ENCODE data around the gene SLMAP. TPM values are rescaled to one million over a fixed set of nuclear protein-coding genes. Genes with fewer than 3 reads are reported as not detected.

SLMAP gene
- total RNA-seq, 1 experiment from 2014 or later = 49.2 TPM

GRCh38 chr3:57745101-57745500, 11.0 kb upstream of the SLMAP start:
- TF ChIP-seq, protein P1, sequence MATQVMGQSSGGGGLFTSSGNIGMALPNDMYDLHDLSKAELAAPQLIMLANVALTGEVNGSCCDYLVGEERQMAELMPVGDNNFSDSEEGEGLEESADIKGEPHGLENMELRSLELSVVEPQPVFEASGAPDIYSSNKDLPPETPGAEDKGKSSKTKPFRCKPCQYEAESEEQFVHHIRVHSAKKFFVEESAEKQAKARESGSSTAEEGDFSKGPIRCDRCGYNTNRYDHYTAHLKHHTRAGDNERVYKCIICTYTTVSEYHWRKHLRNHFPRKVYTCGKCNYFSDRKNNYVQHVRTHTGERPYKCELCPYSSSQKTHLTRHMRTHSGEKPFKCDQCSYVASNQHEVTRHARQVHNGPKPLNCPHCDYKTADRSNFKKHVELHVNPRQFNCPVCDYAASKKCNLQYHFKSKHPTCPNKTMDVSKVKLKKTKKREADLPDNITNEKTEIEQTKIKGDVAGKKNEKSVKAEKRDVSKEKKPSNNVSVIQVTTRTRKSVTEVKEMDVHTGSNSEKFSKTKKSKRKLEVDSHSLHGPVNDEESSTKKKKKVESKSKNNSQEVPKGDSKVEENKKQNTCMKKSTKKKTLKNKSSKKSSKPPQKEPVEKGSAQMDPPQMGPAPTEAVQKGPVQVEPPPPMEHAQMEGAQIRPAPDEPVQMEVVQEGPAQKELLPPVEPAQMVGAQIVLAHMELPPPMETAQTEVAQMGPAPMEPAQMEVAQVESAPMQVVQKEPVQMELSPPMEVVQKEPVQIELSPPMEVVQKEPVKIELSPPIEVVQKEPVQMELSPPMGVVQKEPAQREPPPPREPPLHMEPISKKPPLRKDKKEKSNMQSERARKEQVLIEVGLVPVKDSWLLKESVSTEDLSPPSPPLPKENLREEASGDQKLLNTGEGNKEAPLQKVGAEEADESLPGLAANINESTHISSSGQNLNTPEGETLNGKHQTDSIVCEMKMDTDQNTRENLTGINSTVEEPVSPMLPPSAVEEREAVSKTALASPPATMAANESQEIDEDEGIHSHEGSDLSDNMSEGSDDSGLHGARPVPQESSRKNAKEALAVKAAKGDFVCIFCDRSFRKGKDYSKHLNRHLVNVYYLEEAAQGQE (IDR thresholded peaks at IDR 0.05; ENCODE audit: insufficient read depth in 1 of 2, low read depth in 2 of 2, low read length in 1 of 2) = no peak
- TF ChIP-seq TCF7L2 (IDR thresholded peaks at IDR 0.05; ENCODE audit: low read depth, low read length) (no peak), SIN3A (IDR thresholded peaks at IDR 0.05; ENCODE audit: borderline replicate concordance, insufficient read depth, low read depth, low read length) (no peak), POLR2AphosphoS5 (IDR thresholded peaks at IDR 0.05; ENCODE audit: low read depth, low read length) (no peak)
- TF ChIP-seq, protein P2, sequence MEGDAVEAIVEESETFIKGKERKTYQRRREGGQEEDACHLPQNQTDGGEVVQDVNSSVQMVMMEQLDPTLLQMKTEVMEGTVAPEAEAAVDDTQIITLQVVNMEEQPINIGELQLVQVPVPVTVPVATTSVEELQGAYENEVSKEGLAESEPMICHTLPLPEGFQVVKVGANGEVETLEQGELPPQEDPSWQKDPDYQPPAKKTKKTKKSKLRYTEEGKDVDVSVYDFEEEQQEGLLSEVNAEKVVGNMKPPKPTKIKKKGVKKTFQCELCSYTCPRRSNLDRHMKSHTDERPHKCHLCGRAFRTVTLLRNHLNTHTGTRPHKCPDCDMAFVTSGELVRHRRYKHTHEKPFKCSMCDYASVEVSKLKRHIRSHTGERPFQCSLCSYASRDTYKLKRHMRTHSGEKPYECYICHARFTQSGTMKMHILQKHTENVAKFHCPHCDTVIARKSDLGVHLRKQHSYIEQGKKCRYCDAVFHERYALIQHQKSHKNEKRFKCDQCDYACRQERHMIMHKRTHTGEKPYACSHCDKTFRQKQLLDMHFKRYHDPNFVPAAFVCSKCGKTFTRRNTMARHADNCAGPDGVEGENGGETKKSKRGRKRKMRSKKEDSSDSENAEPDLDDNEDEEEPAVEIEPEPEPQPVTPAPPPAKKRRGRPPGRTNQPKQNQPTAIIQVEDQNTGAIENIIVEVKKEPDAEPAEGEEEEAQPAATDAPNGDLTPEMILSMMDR (IDR thresholded peaks at IDR 0.05) = no peak
- no peak overlapping the region for H3K27ac ChIP-seq (ENCODE audit: low read length)
- no TSS peak for BruUV-seq (replicated peaks)
- DNase-seq (ENCODE audit: low read depth, low spot score) (no peak), ATAC-seq (no peak)
- no peaks in the 10 kb centered on the region for H3K4me1 ChIP-seq (ENCODE audit: control insufficient read depth, insufficient read depth, low read length)
- in situ Hi-C loops (cut with HindIII; ENCODE audit: low pct_unique_long_range_greater_than_20kb, low sequenced_read_pairs) (no loop called here), intact Hi-C loops (cut with micrococcal nuclease; ENCODE audit: unreplicated experiment) (no loop called here)
- H3K36me3 ChIP-seq (ENCODE audit: control insufficient read depth, insufficient read depth, low read length) = no peaks in the 10 kb centered on the region
- H3K9me3 ChIP-seq (ENCODE audit: control insufficient read depth, insufficient read depth, low read depth, low read length) = no peaks in the 10 kb centered on the region
- no peaks in the 10 kb centered on the region for H3K27me3 ChIP-seq (ENCODE audit: control insufficient read depth, insufficient read depth, low read length)
- POLR2A ChIA-PET = no interaction called here
- CTCF ChIA-PET = no interaction called here
- H3K4me3 ChIP-seq (ENCODE audit: low read depth in 2 of 2, low read length in 2 of 2) = no peak overlapping the region

- no peak overlapping the region for H3K4me3 ChIP-seq (ENCODE audit: low read depth in 2 of 2, low read length in 2 of 2)
- DNase-seq (ENCODE audit: low read depth, low spot score) (no peak), ATAC-seq (no peak)
- no peaks in the 10 kb centered on the region for H3K27me3 ChIP-seq (ENCODE audit: control insufficient read depth, insufficient read depth, low read length)
- intact Hi-C loops (cut with micrococcal nuclease; ENCODE audit: unreplicated experiment) = no loop called here
- H3K27ac ChIP-seq (ENCODE audit: low read length) = no peak overlapping the region
- H3K9me3 ChIP-seq (ENCODE audit: control insufficient read depth, insufficient read depth, low read depth, low read length) = no peaks in the 10 kb centered on the region
- no peaks in the 10 kb centered on the region for H3K36me3 ChIP-seq (ENCODE audit: control insufficient read depth, insufficient read depth, low read length)
- H3K4me1 ChIP-seq (ENCODE audit: control insufficient read depth, insufficient read depth, low read length) = no peaks in the 10 kb centered on the region; the same call in 1 of the 2 replicates
- BruUV-seq (replicated peaks) = no TSS peak
- TF ChIP-seq TCF7L2 (IDR thresholded peaks at IDR 0.05; ENCODE audit: low read depth, low read length) (no peak), POLR2AphosphoS5 (IDR thresholded peaks at IDR 0.05; ENCODE audit: low read depth, low read length) (no peak), SIN3A (IDR thresholded peaks at IDR 0.05; ENCODE audit: borderline replicate concordance, insufficient read depth, low read depth, low read length) (no peak)
- TF ChIP-seq, protein P2 (IDR thresholded peaks at IDR 0.05) = no peak
- TF ChIP-seq, protein P1 (IDR thresholded peaks at IDR 0.05; ENCODE audit: insufficient read depth in 1 of 2, low read depth in 2 of 2, low read length in 1 of 2) = no peak
- ChIA-PET CTCF (no interaction called here), POLR2A (no interaction called here)
- in situ Hi-C loops (cut with HindIII; ENCODE audit: low pct_unique_long_range_greater_than_20kb, low sequenced_read_pairs) = no loop called here
These were observed 9.7 kb upstream of the SLMAP start for GRCh38 chr3:57746156-57747010.
